OCI-LY3 (cell line): ENCODE data around the gene EZH1.

Source experiments
- CTCF ChIP-seq: fragments of 200-600, 300-600 bp; sonication (generic); IDR thresholded peaks from 2 replicates; pipeline ENCODE4 v1.5.1; 2014; ENCODE audit warnings: antibody characterized with exemption, low read length, low read depth
- EZH2phosphoT487 ChIP-seq: fragments of 200-600 bp; shearing (Covaris generic); IDR thresholded peaks from 2 replicates; pipeline ENCODE4 v1.6.1; 2018; ENCODE audit warnings: antibody characterized with exemption, mixed run types, low read depth

GRCh38 chr17:42670789-42671657, 73.8 kb downstream of the EZH1 start:
- TF ChIP-seq CTCF (no peak), EZH2phosphoT487 (no peak)
